ENCODE data around the gene DDI2. TPM values are rescaled to one million over a fixed set of nuclear protein-coding genes. Genes with fewer than 3 reads are reported as not detected.

Gene DDI2
- total and polyA plus RNA-seq, 10 of the 15 experiments (the other 5 are each of a cell fraction or from before 2014, with no cell fraction given) = 3.3 to 33.1 (median 11.6) TPM

DNA sequence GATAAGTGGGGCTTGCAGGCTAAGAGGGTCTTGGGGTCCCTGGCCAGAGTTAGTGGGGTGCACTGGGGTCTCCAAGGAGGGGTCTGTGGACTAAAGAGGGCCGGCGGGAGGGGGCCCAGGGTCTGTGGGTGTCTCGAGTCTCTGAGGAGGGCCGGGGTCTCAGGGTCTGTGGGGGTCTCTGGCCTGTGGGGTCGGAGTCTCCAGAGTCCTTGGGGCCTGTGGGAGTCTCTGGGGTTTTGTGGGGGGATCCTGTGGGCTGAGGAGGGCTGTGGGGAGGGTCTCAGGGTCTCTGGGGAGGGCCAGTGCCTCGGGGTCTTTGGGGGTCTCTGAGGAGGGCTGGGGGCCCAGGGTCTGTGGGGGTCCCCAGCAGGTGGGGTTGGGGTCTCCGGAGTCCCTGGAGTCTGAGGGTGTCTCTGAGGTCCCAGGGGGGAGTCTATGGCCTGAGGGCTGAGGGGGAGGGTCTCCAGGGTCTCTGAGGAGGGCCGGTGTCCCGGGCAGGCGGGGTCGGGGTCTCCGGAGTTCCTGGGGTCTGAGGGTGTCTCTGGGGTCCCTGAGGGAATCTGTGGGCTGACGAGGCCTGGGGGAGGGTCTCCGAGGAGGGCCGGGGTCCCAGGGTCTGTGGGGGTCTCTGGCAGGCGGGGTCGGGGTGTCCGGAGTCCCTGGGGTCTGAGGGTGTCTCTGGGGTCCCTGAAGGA, 66.2 kb downstream of the DDI2 start:
- H3K4me1 ChIP-seq (ENCODE audit: control insufficient read depth, insufficient read depth, low read length) = peaks cover 6% of the 10 kb centered on the region
- DNase-seq (ENCODE audit: low read depth, low spot score) (no peak), ATAC-seq (no peak), FAIRE-seq (no peak)
- intact Hi-C loops (cut with micrococcal nuclease; ENCODE audit: unreplicated experiment) (no loop called here), in situ Hi-C loops (cut with MboI) (no loop called here)
- H3K9ac ChIP-seq (ENCODE audit: control insufficient read depth, insufficient read depth, low read length) = peak overlapping the region; percentile 96
- SMC1A ChIA-PET (ENCODE audit: uncharacterized antibody, unreplicated experiment) = no interaction called here
- H3K27ac ChIP-seq (ENCODE audit: control insufficient read depth, insufficient read depth) = peak overlapping the region; percentile 91
- peak overlapping the region; percentile 56; the same call in 1 of the 2 replicates for H3K4me2 ChIP-seq (ENCODE audit: control insufficient read depth, insufficient read depth)
- no peaks in the 10 kb centered on the region for H3K27me3 ChIP-seq (replicated peaks in 1 of 2; ENCODE audit: control insufficient read depth in 2 of 2, insufficient read depth in 2 of 2, low read length in 1 of 2)
- no TSS peak for BruUV-seq (replicated peaks)
- H3K79me2 ChIP-seq (ENCODE audit: control insufficient read depth, insufficient read depth, low read length) = peaks cover 38% of the 10 kb centered on the region
- no peaks in the 10 kb centered on the region for H4K20me1 ChIP-seq (ENCODE audit: control insufficient read depth, insufficient read depth)
- CTCF ChIA-PET = no interaction called here
- H3K4me3 ChIP-seq = peak overlapping the region; percentile 88
- H2AFZ ChIP-seq (ENCODE audit: control insufficient read depth, low read depth, low read length) = peak overlapping the region; percentile 80
- H3K36me3 ChIP-seq (ENCODE audit: control insufficient read depth in 2 of 2, insufficient read depth in 2 of 2, low read length in 1 of 2) = no peaks in the 10 kb centered on the region
- TF ChIP-seq NFYA (IDR thresholded peaks at IDR 0.05; ENCODE audit: borderline replicate concordance, low read depth, low read length) (no peak), MEF2B (IDR thresholded peaks at IDR 0.05; ENCODE audit: partially characterized antibody, poor library complexity, severe bottlenecking) (peak; percentile 49)
- RAD21 ChIA-PET (ENCODE audit: unreplicated experiment) = no interaction called here
- H3K9me3 ChIP-seq (replicated peaks; ENCODE audit: control insufficient read depth, insufficient read depth, low read length) = no peaks in the 10 kb centered on the region; the same call in 2 of the 3 replicates
- POLR2A ChIA-PET = no interaction called here
- WGBS (ENCODE audit: insufficient coverage, insufficient replicate concordance, low lambda C conversion rate, missing lambda C conversion rate) = 12% methylated on average over 14 of the region's 18 CpGs

DNA sequence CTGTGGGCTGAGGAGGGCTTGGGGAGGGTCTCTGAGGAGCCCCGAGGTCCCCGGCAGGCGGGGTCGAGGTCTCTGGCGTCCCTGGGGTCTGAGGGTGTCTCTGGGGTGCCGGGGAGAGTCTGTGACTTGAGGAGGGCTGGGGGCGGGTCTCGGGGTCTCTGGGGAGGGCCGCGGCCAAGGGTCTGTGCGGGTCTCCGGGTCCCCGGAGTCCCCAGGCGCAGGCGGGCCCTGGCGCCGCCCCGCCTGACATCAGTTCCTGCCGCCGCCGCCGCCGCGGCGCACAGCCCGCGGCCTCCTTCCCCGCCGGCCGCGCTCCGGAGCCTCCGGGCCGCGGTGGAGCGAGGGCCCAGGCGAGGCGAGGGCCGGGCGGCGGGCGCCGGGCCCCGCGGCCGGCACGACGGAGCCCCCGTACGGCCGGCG, 66.8 kb downstream of the DDI2 start, which contains the start of gene PLEKHM2:
TSS of gene PLEKHM2 (plus strand) at position 279 of the 420 bp plus-strand sequence. CDS start 239 bp downstream, outside the sequence.
- Histone ChIP-seq H3K27ac (ENCODE audit: control insufficient read depth, insufficient read depth) (peak within 1 kb of the TSS; percentile 91), H2AFZ (ENCODE audit: control insufficient read depth, low read depth, low read length) (peak within 1 kb of the TSS; percentile 80), H3K27me3 (replicated peaks in 1 of 2; ENCODE audit: control insufficient read depth in 2 of 2, insufficient read depth in 2 of 2, low read length in 1 of 2) (no peaks in the 10 kb centered on the region), H3K36me3 (ENCODE audit: control insufficient read depth in 2 of 2, insufficient read depth in 2 of 2, low read length in 1 of 2) (no peaks in the 10 kb centered on the region), H3K4me1 (ENCODE audit: control insufficient read depth, insufficient read depth, low read length) (peaks cover 2% of the 10 kb centered on the region), H3K9me3 (replicated peaks; ENCODE audit: control insufficient read depth, insufficient read depth, low read length) (no peaks in the 10 kb centered on the region; the same call in 2 of the 3 replicates), H3K4me2 (ENCODE audit: control insufficient read depth, insufficient read depth) (peak within 1 kb of the TSS; percentile 90), H3K79me2 (ENCODE audit: control insufficient read depth, insufficient read depth, low read length) (peaks cover 41% of the 10 kb centered on the region), H3K4me3 (peak within 1 kb of the TSS; percentile 100), H4K20me1 (ENCODE audit: control insufficient read depth, insufficient read depth) (no peaks in the 10 kb centered on the region), H3K9ac (ENCODE audit: control insufficient read depth, insufficient read depth, low read length) (peak within 1 kb of the TSS; percentile 96)
- in situ Hi-C loops (cut with MboI) = no loop called here
- no peak for FAIRE-seq
- CTCF ChIA-PET = interaction anchor here (2.7 kb wide), 1 partner anchor 12 kb away, joined by 23 read pairs; no protein-coding TSS in a partner anchor
- SMC1A ChIA-PET (ENCODE audit: uncharacterized antibody, unreplicated experiment) = interaction anchor here (1.9 kb wide), 1 partner anchor 9 kb away, joined by 9 read pairs; no protein-coding TSS in a partner anchor
- no TSS peak for BruUV-seq (replicated peaks)
- POLR2A ChIA-PET = interaction anchor here (1.2 to 2.8 kb wide), 2 partner anchors 12 to 66 kb away, joined by 7 to 22 read pairs; partner anchors contain the start of gene DDI2
- intact Hi-C loops (cut with micrococcal nuclease; ENCODE audit: unreplicated experiment) = no loop called here
- DNase-seq (ENCODE audit: low read depth, low spot score) = no peak
- 0% methylated on average over 22 of the region's 52 CpGs for WGBS (ENCODE audit: insufficient coverage, insufficient replicate concordance, low lambda C conversion rate, missing lambda C conversion rate)
- RAD21 ChIA-PET (ENCODE audit: unreplicated experiment) = interaction anchor here (3.0 kb wide), 1 partner anchor 14 kb away, joined by 16 read pairs; no protein-coding TSS in a partner anchor
- ATAC-seq = peak; percentile 81
- TF ChIP-seq, protein P1, sequence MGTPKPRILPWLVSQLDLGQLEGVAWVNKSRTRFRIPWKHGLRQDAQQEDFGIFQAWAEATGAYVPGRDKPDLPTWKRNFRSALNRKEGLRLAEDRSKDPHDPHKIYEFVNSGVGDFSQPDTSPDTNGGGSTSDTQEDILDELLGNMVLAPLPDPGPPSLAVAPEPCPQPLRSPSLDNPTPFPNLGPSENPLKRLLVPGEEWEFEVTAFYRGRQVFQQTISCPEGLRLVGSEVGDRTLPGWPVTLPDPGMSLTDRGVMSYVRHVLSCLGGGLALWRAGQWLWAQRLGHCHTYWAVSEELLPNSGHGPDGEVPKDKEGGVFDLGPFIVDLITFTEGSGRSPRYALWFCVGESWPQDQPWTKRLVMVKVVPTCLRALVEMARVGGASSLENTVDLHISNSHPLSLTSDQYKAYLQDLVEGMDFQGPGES (IDR thresholded peaks at IDR 0.05) = no peak
- TF ChIP-seq DPF2 (IDR thresholded peaks at IDR 0.05) (no peak), SREBF1 (IDR thresholded peaks at IDR 0.05; ENCODE audit: low read length) (no peak), CHD4 (IDR thresholded peaks at IDR 0.05) (no peak), FOS (IDR thresholded peaks at IDR 0.05; ENCODE audit: borderline replicate concordance, extremely low read depth, insufficient read length) (no peak), RFX5 (IDR thresholded peaks at IDR 0.05; ENCODE audit: low read depth, low read length) (no peak), SP1 (IDR thresholded peaks at IDR 0.05; ENCODE audit: low read depth, low read length) (no peak), GABPA (IDR thresholded peaks at IDR 0.05; ENCODE audit: low read depth) (no peak), NFIC (IDR thresholded peaks at IDR 0.05; ENCODE audit: low read depth, low read length) (no peak), CBX3 (IDR thresholded peaks at IDR 0.05; ENCODE audit: borderline replicate concordance, low read depth) (no peak), CHD1 (IDR thresholded peaks at IDR 0.05; ENCODE audit: low read depth, low read length) (no peak), POU2F2 (IDR thresholded peaks at IDR 0.05; ENCODE audit: borderline replicate concordance, low read depth, low read length) (no peak; the same call in 2 of the 3 replicates), TAF1 (IDR thresholded peaks at IDR 0.05; ENCODE audit: borderline replicate concordance, low read depth, low read length) (peak; percentile 61; the same call in 1 of the 2 replicates), FOXK2 (IDR thresholded peaks at IDR 0.05) (no peak)
- TF ChIP-seq, protein P2, sequence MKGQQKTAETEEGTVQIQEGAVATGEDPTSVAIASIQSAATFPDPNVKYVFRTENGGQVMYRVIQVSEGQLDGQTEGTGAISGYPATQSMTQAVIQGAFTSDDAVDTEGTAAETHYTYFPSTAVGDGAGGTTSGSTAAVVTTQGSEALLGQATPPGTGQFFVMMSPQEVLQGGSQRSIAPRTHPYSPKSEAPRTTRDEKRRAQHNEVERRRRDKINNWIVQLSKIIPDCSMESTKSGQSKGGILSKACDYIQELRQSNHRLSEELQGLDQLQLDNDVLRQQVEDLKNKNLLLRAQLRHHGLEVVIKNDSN (IDR thresholded peaks at IDR 0.05; ENCODE audit: borderline replicate concordance, extremely low read length, insufficient read depth, low read depth, low read length) = no peak

All from GM12878 (cell line).